Ovary (tissue), 3 donors: Measurements from ENCODE around the gene NKIRAS2.

ENCODE experiments used
- CTCF ChIP-seq, 3 donors: fragments of 450-650 bp in 2 of 3; fragments of 200-600 bp in 1 of 3; IDR thresholded peaks; one replicate each; pipeline versions ENCODE4 v1.5.1 to v1.8.0; 2016 to 2022; ENCODE audit warnings: antibody characterized with exemption in 3 of 3, mild to moderate bottlenecking in 1 of 3
- EP300 ChIP-seq: sonication (generic); formaldehyde crosslinking; IDR thresholded peaks from one replicate; pipeline ENCODE4 v1.6.1; 2017; ENCODE audit warnings: antibody characterized with exemption
- donor health status: DM: no; HTN: no; CAD: no.

GRCh38 chr17:42005166-42005565 lies 14.7 kb upstream of the NKIRAS2 start:
- TF ChIP-seq CTCF (IDR thresholded peaks at IDR 0.05) (no peak), EP300 (no peak)
